ENCODE results near the gene PKD1L1.

DNA sequence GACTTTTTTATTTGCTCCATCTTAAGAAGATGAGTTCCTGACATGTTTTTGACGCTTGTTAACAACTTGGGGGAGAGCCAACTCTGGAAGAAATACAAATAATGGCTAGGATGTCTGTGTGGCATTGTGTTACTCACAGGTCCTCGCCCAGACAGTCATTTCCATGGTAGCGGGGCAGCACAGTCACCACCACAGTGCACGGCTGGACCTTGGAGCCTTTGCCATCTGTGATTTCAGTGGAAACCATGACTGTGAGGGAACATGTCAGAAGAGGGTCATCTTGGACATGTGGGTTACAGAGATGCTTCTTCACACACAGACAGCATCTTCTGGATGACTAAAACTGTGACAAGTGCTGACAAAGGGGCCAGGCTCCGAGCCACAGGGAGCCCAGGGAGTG is 74.5 kb downstream of the PKD1L1 start:
- TF ChIP-seq YY1 (IDR thresholded peaks at IDR 0.05; ENCODE audit: insufficient read depth, insufficient read length) (no peak), ZNF274 (IDR thresholded peaks at IDR 0.05; ENCODE audit: low read depth, low read length) (no peak)

Data from NT2/D1 (cell line).